Transverse colon (tissue), 3 donors: ENCODE results near the gene IZUMO4.

Source experiments
- POLR2A ChIP-seq: fragments of 450-650 bp; IDR thresholded peaks from one replicate; pipeline ENCODE4 v1.6.1; 2016; ENCODE audit warnings: antibody characterized with exemption, mild to moderate bottlenecking, moderate library complexity
- TF ChIP-seq, protein P1 (sequence below), 5 experiments: fragments of 200-600 bp in 3 of 5; fragments of 450-650 bp in 2 of 5; sonication (generic) in 3 of 5; IDR thresholded peaks; 1 replicate in 2 of 5; 2 replicates in 3 of 5; pipeline ENCODE4 v1.5.1; 2016 to 2017; ENCODE audit warnings: antibody characterized with exemption in 5 of 5, inconsistent platforms in 3 of 5, mild to moderate bottlenecking in 2 of 5, moderate library complexity in 1 of 5

DNA sequence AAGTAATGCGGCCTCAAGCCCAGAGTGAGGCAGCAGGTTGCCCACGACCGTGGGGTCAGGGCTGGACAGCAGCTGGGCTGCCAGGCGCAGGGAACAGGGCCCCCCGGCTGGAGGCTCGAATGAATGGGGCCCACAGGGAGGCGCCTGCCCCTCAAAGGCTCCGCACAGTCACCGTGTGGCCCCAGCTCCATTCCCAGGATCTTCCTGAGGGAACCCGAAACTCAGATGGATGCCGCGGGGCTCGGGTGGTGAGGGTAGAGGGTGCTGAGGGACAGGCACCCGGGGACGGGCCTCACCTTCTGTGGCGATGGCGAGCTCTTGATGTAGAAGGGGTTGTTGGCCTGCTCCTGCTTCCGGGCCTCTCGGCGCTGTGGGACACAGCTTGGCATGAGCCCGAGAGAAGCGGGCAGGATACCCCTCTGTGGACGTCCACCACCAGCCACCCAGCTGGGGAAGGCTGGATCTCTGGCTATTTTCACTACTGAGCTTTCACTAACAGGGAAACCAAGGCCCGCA is 19.3 kb downstream of the IZUMO4 start:
- TF ChIP-seq POLR2A: no peak
- TF ChIP-seq, protein P1, sequence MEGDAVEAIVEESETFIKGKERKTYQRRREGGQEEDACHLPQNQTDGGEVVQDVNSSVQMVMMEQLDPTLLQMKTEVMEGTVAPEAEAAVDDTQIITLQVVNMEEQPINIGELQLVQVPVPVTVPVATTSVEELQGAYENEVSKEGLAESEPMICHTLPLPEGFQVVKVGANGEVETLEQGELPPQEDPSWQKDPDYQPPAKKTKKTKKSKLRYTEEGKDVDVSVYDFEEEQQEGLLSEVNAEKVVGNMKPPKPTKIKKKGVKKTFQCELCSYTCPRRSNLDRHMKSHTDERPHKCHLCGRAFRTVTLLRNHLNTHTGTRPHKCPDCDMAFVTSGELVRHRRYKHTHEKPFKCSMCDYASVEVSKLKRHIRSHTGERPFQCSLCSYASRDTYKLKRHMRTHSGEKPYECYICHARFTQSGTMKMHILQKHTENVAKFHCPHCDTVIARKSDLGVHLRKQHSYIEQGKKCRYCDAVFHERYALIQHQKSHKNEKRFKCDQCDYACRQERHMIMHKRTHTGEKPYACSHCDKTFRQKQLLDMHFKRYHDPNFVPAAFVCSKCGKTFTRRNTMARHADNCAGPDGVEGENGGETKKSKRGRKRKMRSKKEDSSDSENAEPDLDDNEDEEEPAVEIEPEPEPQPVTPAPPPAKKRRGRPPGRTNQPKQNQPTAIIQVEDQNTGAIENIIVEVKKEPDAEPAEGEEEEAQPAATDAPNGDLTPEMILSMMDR (IDR thresholded peaks at IDR 0.05): no peak
